Measurements from ENCODE around the gene BEND6.

DNA sequence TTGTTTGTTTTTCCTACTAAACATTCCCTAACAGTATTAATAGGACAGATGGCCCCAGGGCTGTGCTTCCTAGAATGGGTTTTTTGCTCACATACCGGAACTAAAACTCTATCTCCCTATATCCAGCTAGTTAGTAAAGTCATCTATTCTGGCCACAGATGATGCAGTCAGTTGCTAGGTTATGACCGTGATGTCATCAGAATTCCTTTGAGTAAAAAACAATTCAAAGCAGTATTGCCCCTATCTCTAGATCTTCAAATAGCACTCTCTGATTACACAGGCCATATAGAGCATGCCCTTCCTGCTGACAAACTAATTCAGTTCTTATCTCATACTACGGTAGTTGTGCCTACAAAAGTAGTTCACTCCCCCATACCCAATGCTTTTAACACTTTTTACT lies 117.2 kb downstream of the BEND6 start:
- no peak for TF ChIP-seq POLR2A (IDR thresholded peaks at IDR 0.05)
- TF ChIP-seq, protein P1, sequence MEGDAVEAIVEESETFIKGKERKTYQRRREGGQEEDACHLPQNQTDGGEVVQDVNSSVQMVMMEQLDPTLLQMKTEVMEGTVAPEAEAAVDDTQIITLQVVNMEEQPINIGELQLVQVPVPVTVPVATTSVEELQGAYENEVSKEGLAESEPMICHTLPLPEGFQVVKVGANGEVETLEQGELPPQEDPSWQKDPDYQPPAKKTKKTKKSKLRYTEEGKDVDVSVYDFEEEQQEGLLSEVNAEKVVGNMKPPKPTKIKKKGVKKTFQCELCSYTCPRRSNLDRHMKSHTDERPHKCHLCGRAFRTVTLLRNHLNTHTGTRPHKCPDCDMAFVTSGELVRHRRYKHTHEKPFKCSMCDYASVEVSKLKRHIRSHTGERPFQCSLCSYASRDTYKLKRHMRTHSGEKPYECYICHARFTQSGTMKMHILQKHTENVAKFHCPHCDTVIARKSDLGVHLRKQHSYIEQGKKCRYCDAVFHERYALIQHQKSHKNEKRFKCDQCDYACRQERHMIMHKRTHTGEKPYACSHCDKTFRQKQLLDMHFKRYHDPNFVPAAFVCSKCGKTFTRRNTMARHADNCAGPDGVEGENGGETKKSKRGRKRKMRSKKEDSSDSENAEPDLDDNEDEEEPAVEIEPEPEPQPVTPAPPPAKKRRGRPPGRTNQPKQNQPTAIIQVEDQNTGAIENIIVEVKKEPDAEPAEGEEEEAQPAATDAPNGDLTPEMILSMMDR (IDR thresholded peaks at IDR 0.05): no peak

All from body of pancreas (tissue), 4 donors.